Coronary artery (tissue), 2 donors: ENCODE data around the gene RFX8.
"Not testable (repeated sequence)": the region's sequence is repeated elsewhere in the genome, so short reads cannot be mapped to it uniquely, and the experiment has no call there.

ENCODE experiments used
- DNase-seq: peaks from one replicate; pipeline ENCODE4 v3.0.0-alpha.2; 2017; ENCODE audit warnings: low spot score
- H3K27ac ChIP-seq, 2 donors: fragments of 200-600 bp; sonication (generic); one replicate each; pipeline ENCODE4 v1.5.1; 2016 to 2019
- H3K4me3 ChIP-seq: fragments of 200-600 bp; sonication (generic); 2 replicates; pipeline ENCODE4 v1.5.1; 2016; ENCODE audit warnings: mild to moderate bottlenecking, moderate library complexity
- TF ChIP-seq, protein P1 (sequence below): fragments of 200-600 bp; sonication (generic); IDR thresholded peaks from one replicate; pipeline ENCODE4 v1.5.1; 2019; ENCODE audit warnings: antibody characterized with exemption

The RFX8 gene

GRCh38 chr2:101354420-101355311 lies 120.2 kb downstream of the RFX8 start:
- Histone ChIP-seq H3K4me3 (no peak overlapping the region), H3K27ac (no peak overlapping the region)
- no peak for DNase-seq
- TF ChIP-seq, protein P1, sequence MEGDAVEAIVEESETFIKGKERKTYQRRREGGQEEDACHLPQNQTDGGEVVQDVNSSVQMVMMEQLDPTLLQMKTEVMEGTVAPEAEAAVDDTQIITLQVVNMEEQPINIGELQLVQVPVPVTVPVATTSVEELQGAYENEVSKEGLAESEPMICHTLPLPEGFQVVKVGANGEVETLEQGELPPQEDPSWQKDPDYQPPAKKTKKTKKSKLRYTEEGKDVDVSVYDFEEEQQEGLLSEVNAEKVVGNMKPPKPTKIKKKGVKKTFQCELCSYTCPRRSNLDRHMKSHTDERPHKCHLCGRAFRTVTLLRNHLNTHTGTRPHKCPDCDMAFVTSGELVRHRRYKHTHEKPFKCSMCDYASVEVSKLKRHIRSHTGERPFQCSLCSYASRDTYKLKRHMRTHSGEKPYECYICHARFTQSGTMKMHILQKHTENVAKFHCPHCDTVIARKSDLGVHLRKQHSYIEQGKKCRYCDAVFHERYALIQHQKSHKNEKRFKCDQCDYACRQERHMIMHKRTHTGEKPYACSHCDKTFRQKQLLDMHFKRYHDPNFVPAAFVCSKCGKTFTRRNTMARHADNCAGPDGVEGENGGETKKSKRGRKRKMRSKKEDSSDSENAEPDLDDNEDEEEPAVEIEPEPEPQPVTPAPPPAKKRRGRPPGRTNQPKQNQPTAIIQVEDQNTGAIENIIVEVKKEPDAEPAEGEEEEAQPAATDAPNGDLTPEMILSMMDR: no peak

DNA sequence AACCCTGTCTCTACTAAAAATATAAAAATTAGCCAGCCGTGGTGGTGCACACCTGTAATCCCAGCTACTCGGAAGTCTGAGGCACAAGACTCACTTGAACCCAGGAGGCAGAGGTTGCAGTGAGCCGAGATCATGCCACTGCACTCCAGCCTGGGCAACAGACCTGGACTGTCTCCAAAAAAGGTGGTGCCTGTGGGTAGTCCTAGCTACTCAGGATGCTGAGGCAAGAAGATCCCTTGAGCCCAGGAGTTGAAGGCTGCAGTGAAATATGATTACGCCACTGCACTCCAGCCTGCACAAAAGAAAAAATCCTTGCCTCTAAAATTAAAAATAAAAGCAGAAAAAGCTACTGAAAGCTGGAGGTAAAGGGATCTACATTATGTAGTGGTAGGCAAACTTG lies 122.3 kb downstream of the RFX8 start:
- not testable (repeated sequence) for H3K27ac ChIP-seq, DNase-seq, H3K4me3 ChIP-seq

DNA sequence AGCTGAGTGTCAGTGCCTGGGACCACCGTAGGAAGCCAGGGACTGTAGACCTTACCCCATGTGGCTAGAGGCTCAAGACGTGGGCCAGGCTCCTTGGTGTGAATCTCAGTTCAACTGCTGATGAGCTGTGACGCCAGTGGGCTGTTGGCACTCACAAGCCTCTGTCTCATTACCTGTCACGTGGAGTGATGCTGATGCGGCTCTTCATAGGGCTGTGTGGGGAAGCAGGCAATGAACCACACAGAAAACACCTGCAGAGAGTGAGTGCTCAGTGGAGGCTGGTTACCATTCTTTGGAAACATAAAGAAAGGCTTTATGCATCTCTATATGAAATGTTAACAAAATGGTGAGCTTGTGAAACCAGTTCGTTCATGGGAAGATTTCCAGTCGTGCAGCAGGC lies 123.7 kb downstream of the RFX8 start:
- DNase-seq: no peak
- TF ChIP-seq, protein P1: no peak
- Histone ChIP-seq H3K4me3 (no peak overlapping the region), H3K27ac (no peak overlapping the region)

GRCh38 chr2:101349893-101350662 lies 124.8 kb downstream of the RFX8 start:
- TF ChIP-seq, protein P1: no peak
- Histone ChIP-seq H3K4me3 (no peak overlapping the region), H3K27ac (no peak overlapping the region)
- no peak for DNase-seq

DNA sequence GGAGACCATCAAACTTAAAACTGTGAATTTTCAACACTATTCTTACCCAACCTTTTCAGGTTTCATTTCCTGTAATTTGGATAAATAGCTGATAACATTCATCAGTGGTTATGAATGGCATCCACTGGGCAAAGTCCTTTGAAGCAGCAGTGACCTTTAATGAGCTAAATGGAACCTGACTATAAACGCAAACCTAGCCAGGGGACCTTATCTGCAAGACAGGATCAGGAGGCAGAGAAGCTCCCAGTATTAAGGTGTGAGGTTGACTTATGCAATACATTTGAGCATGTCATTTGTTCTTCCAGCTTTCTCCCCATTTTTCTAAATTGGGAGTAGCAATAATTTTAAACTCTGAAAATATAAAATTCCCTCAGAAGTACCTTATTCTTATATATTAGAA lies 126.0 kb downstream of the RFX8 start:
- no peak overlapping the region for H3K27ac ChIP-seq

More for the DNA sequence above, 126.0 kb downstream of the RFX8 start:
- DNase-seq: no peak
- no peak overlapping the region for H3K4me3 ChIP-seq
- TF ChIP-seq, protein P1: no peak
